ENCODE measurements around the gene PKIG.

- no peak for TF ChIP-seq POLR2A (IDR thresholded peaks at IDR 0.05)
- no peak for TF ChIP-seq CTCF (IDR thresholded peaks at IDR 0.05)
- TF ChIP-seq POLR2AphosphoS5 (IDR thresholded peaks at IDR 0.05) = no peak
These were observed 40.4 kb upstream of the PKIG start for GRCh38 chr20:44541992-44542391.
